Measurements from ENCODE around the gene LRP1B.

LRP1B gene

GRCh38 chr2:141889788-141890187, 241.0 kb downstream of the LRP1B start:
- TF ChIP-seq FOXM1 (IDR thresholded peaks at IDR 0.05; ENCODE audit: borderline replicate concordance, low read depth) (no peak), CEBPB (IDR thresholded peaks at IDR 0.05) (no peak), ZBTB7A (IDR thresholded peaks at IDR 0.05; ENCODE audit: low read depth) (no peak), TEAD4 (IDR thresholded peaks at IDR 0.05) (no peak), REST (IDR thresholded peaks at IDR 0.05; ENCODE audit: low read depth) (no peak), YY1 (IDR thresholded peaks at IDR 0.05; ENCODE audit: low read depth) (no peak), USF1 (IDR thresholded peaks at IDR 0.05) (no peak)

GRCh38 chr2:141888987-141889555, 241.7 kb downstream of the LRP1B start:
- TF ChIP-seq NFIC (IDR thresholded peaks at IDR 0.05) (no peak), MAX (IDR thresholded peaks at IDR 0.05) (no peak), EP300 (IDR thresholded peaks at IDR 0.05; ENCODE audit: borderline replicate concordance) (no peak), REST (IDR thresholded peaks at IDR 0.05; ENCODE audit: low read depth) (no peak), USF1 (IDR thresholded peaks at IDR 0.05) (no peak), YY1 (IDR thresholded peaks at IDR 0.05; ENCODE audit: low read depth) (no peak), FOXM1 (IDR thresholded peaks at IDR 0.05; ENCODE audit: borderline replicate concordance, low read depth) (no peak), TEAD4 (IDR thresholded peaks at IDR 0.05) (no peak), TAF1 (IDR thresholded peaks at IDR 0.05; ENCODE audit: low read depth) (no peak), TCF12 (IDR thresholded peaks at IDR 0.05; ENCODE audit: low read depth) (no peak), EGR1 (IDR thresholded peaks at IDR 0.05) (no peak), RAD21 (IDR thresholded peaks at IDR 0.05; ENCODE audit: low read depth) (no peak), CEBPB (IDR thresholded peaks at IDR 0.05) (no peak), ZBTB7A (IDR thresholded peaks at IDR 0.05; ENCODE audit: low read depth) (no peak), CREB1 (IDR thresholded peaks at IDR 0.05; ENCODE audit: low read depth) (no peak)

- no peak for TF ChIP-seq EGR1 (IDR thresholded peaks at IDR 0.05)
- TF ChIP-seq CREB1 (IDR thresholded peaks at IDR 0.05; ENCODE audit: low read depth): no peak
- TF ChIP-seq MAX (IDR thresholded peaks at IDR 0.05): no peak
- no peak for TF ChIP-seq RAD21 (IDR thresholded peaks at IDR 0.05; ENCODE audit: low read depth)
These were observed 243.5 kb downstream of the LRP1B start for GRCh38 chr2:141887363-141887762.

GRCh38 chr2:141878016-141878415, 252.8 kb downstream of the LRP1B start:
- no peak for TF ChIP-seq NFIC (IDR thresholded peaks at IDR 0.05)

- TF ChIP-seq TEAD4 (IDR thresholded peaks at IDR 0.05): no peak
- TF ChIP-seq CREB1 (IDR thresholded peaks at IDR 0.05; ENCODE audit: low read depth): no peak
- TF ChIP-seq NFIC (IDR thresholded peaks at IDR 0.05): no peak
- no peak for TF ChIP-seq EP300 (IDR thresholded peaks at IDR 0.05; ENCODE audit: borderline replicate concordance)
These were observed 258.7 kb downstream of the LRP1B start for GRCh38 chr2:141871913-141872634.

GRCh38 chr2:141869572-141869971, 261.2 kb downstream of the LRP1B start:
- TF ChIP-seq REST (IDR thresholded peaks at IDR 0.05; ENCODE audit: low read depth) (no peak), USF1 (IDR thresholded peaks at IDR 0.05) (no peak), TAF1 (IDR thresholded peaks at IDR 0.05; ENCODE audit: low read depth) (no peak), YY1 (IDR thresholded peaks at IDR 0.05; ENCODE audit: low read depth) (no peak)

Data from Ishikawa (cell line).